Aorta (tissue), 5 donors: ENCODE data around the gene NADK. TPM values are rescaled to one million over a fixed set of nuclear protein-coding genes. Genes with fewer than 3 reads are reported as not detected.
A peak's percentile ranks its signal among the peaks of the same experiment; 100 is the strongest.
"Not testable (repeated sequence)": the region's sequence is repeated elsewhere in the genome, so short reads cannot be mapped to it uniquely, and the experiment has no call there.

Source experiments
- ATAC-seq: fragments of 200-7000 bp; cut with Tn5 transposase; one replicate; pipeline ENCODE4 v1.9.1; 2022; ENCODE audit warnings: moderate library complexity; ENCODE audit not compliant: low FRiP score
- DNase-seq, 2 donors: peaks; one replicate each; pipeline ENCODE4 v3.0.0-alpha.2; 2020
- H3K27ac ChIP-seq, 2 donors: one replicate each; pipeline ENCODE4 v1.5.1; 2013; ENCODE audit warnings: low read length in 2 of 2, mild to moderate bottlenecking in 2 of 2, moderate library complexity in 2 of 2, control low read depth in 1 of 2, inconsistent platforms in 1 of 2, low read depth in 1 of 2
- H3K27me3 ChIP-seq, 2 donors: one replicate each; pipeline ENCODE4 v1.6.1; 2013; ENCODE audit warnings: control low read depth in 1 of 2, low read length in 1 of 2, mild to moderate bottlenecking in 1 of 2, moderate library complexity in 1 of 2; ENCODE audit not compliant: insufficient read depth in 2 of 2, control insufficient read depth in 1 of 2
- H3K36me3 ChIP-seq, 2 donors: one replicate each; pipeline ENCODE4 v1.6.1; 2013; ENCODE audit warnings: control low read depth in 1 of 2, low read length in 1 of 2, mild to moderate bottlenecking in 1 of 2; ENCODE audit not compliant: insufficient read depth in 2 of 2, control insufficient read depth in 1 of 2
- H3K4me1 ChIP-seq, 2 donors: one replicate each; pipeline ENCODE4 v1.6.1; 2013; ENCODE audit warnings: low read length in 2 of 2, control low read depth in 1 of 2, mild to moderate bottlenecking in 1 of 2, moderate library complexity in 1 of 2; ENCODE audit not compliant: insufficient read depth in 2 of 2, control insufficient read depth in 1 of 2
- H3K4me3 ChIP-seq, 2 donors: one replicate each; pipeline ENCODE4 v1.5.1; 2013; ENCODE audit warnings: low read length in 2 of 2, control low read depth in 1 of 2, mild to moderate bottlenecking in 1 of 2
- H3K9me3 ChIP-seq: one replicate; pipeline ENCODE4 v1.6.1; 2013; ENCODE audit warnings: mild to moderate bottlenecking, low read length; ENCODE audit not compliant: control insufficient read depth
- WGBS, 2 donors: extraction: QIAGEN DNeasy Blood & Tissue Kit; methylation state at CpG; one replicate each; pipeline ENCODE4 v1.1.7; 2013; 5-methylcytosine and 5-hydroxymethylcytosine counted together
- intact Hi-C, 2 donors: fragments of 100-400 bp; cut with DNase I; formaldehyde crosslinking; loops; one replicate each; pipeline versions ENCODE4 v1.14.2 to v1.15.0; 2022
- polyA plus RNA-seq, 2 donors: library from polyadenylated mRNA; stranded (reverse); fragments of 200-250 nt; gene quantifications; one replicate each; pipeline ENCODE4 v1.2.3, GENCODE V29; 2013
- total RNA-seq, 2 donors: library from RNA; stranded (reverse); fragmentation: NEBNext Ultra II Directional; extraction: Animal tissue kit (Norgen Biotek cat#: 25700); gene quantifications; one replicate each; pipeline ENCODE4 v1.2.1, GENCODE V29; 2021
- donor health status: healthy with polysubstance abuse.
- donor health status: Bipolar disorder and iron deficiency.
- donor health status: DM: no; HTN: no; CAD: no.
- donor health status: DM: no; HTN: no; CAD: no.
- donor health status: DM: yes; HTN: yes; CAD: no.

Gene NADK
- total and polyA plus RNA-seq, 4 donors: 66.0 to 87.7 (median 77.6) TPM

- Histone ChIP-seq H3K9me3 (no peaks in the 10 kb centered on the region), H3K36me3 (peaks cover 2 to 21% of the 10 kb centered on the region in 2 donors), H3K4me1 (no peaks in the 10 kb centered on the region), H3K4me3 (no peak overlapping the region), H3K27me3 (no peaks in the 10 kb centered on the region), H3K27ac (no peak overlapping the region)
- intact Hi-C loops: no loop called here
- ATAC-seq (no peak), DNase-seq (no peak)
- WGBS, 2 donors: 87 to 89% methylated on average over 33 of the region's 33 CpGs
Observed at GRCh38 chr1:1756661-1757421, 21.4 kb downstream of the NADK start.

GRCh38 chr1:1755852-1756251 lies 22.4 kb downstream of the NADK start:
- Histone ChIP-seq H3K9me3 (no peaks in the 10 kb centered on the region), H3K27ac (no peak overlapping the region), H3K4me3 (no peak overlapping the region), H3K4me1 (no peaks in the 10 kb centered on the region), H3K27me3 (no peaks in the 10 kb centered on the region), H3K36me3 (peaks cover 2 to 21% of the 10 kb centered on the region in 2 donors)
- 87 to 88% methylated on average over 15 of the region's 15 CpGs for WGBS, 2 donors
- DNase-seq (no peak), ATAC-seq (no peak)
- intact Hi-C loops: no loop called here

- intact Hi-C loops: no loop called here
- no peaks in the 10 kb centered on the region for H3K4me1 ChIP-seq
- no peak for ATAC-seq
- H3K36me3 ChIP-seq: peaks cover 2 to 19% of the 10 kb centered on the region in 2 donors
- H3K9me3 ChIP-seq: no peaks in the 10 kb centered on the region
- no peak overlapping the region for H3K4me3 ChIP-seq
- no peak for DNase-seq
- H3K27ac ChIP-seq: no peak overlapping the region
- H3K27me3 ChIP-seq: no peaks in the 10 kb centered on the region
- 88 to 89% methylated on average over 13 to 19 of the region's 19 CpGs for WGBS, 2 donors
Observed at GRCh38 chr1:1755426-1755825, 22.8 kb downstream of the NADK start.

GRCh38 chr1:1754051-1754815 lies 24.0 kb downstream of the NADK start:
- ATAC-seq (no peak), DNase-seq (no peak)
- peaks cover 2 to 16% of the 10 kb centered on the region in 2 donors for H3K36me3 ChIP-seq
- H3K4me3 ChIP-seq: no peak overlapping the region
- intact Hi-C loops: no loop called here
- no peak overlapping the region for H3K27ac ChIP-seq
- H3K9me3 ChIP-seq: no peaks in the 10 kb centered on the region
- WGBS, 2 donors: 90 to 94% methylated on average over 43 to 49 of the region's 49 CpGs
- H3K27me3 ChIP-seq: no peaks in the 10 kb centered on the region
- no peaks in the 10 kb centered on the region for H3K4me1 ChIP-seq

- intact Hi-C loops: no loop called here
- no peak for ATAC-seq
- 89 to 94% methylated on average over 16 of the region's 16 CpGs for WGBS, 2 donors
- no peaks in the 10 kb centered on the region for H3K4me1 ChIP-seq
- no peak for DNase-seq
- peaks cover 2 to 16% of the 10 kb centered on the region in 2 donors for H3K36me3 ChIP-seq
- H3K27me3 ChIP-seq: no peaks in the 10 kb centered on the region
- no peaks in the 10 kb centered on the region for H3K9me3 ChIP-seq
- H3K4me3 ChIP-seq: no peak overlapping the region
- no peak overlapping the region for H3K27ac ChIP-seq
Observed at GRCh38 chr1:1753607-1754005, 24.7 kb downstream of the NADK start.

GRCh38 chr1:1752636-1753606 lies 25.3 kb downstream of the NADK start:
- Histone ChIP-seq H3K27me3 (no peaks in the 10 kb centered on the region), H3K4me3 (no peak overlapping the region), H3K9me3 (no peaks in the 10 kb centered on the region), H3K36me3 (peaks cover 2 to 16% of the 10 kb centered on the region in 2 donors), H3K4me1 (no peaks in the 10 kb centered on the region), H3K27ac (no peak overlapping the region)
- 78 to 81% methylated on average over 36 to 37 of the region's 37 CpGs for WGBS, 2 donors
- DNase-seq: peak in 1 of 2 donors; percentile 69
- ATAC-seq: no peak
- intact Hi-C loops: no loop called here

- no peaks in the 10 kb centered on the region for H3K27me3 ChIP-seq
- H3K9me3 ChIP-seq: no peaks in the 10 kb centered on the region
- no peak overlapping the region for H3K4me3 ChIP-seq
- no peaks in the 10 kb centered on the region for H3K4me1 ChIP-seq
- DNase-seq (peak in 1 of 2 donors; percentile 60), ATAC-seq (no peak)
- H3K36me3 ChIP-seq: peaks cover 2 to 16% of the 10 kb centered on the region in 2 donors
- no peak overlapping the region for H3K27ac ChIP-seq
- intact Hi-C loops: no loop called here
- WGBS, 2 donors: 86 to 87% methylated on average over 11 of the region's 11 CpGs
Observed at GRCh38 chr1:1752190-1752589, 26.1 kb downstream of the NADK start.

- WGBS, 2 donors: 87 to 91% methylated on average over 6 to 8 of the region's 9 CpGs
- intact Hi-C loops, DNase-seq, H3K27me3 ChIP-seq, H3K4me1 ChIP-seq, ATAC-seq, H3K9me3 ChIP-seq, H3K4me3 ChIP-seq, H3K27ac ChIP-seq: not testable (repeated sequence)
- H3K36me3 ChIP-seq: peaks cover 2 to 10% of the 10 kb centered on the region in 2 donors
Observed at GRCh38 chr1:1749941-1750340, 28.3 kb downstream of the NADK start.
